Neural cell (in vitro differentiated cells): Measurements from ENCODE around the gene UHRF1.

Source experiments
- TF ChIP-seq, protein P1 (sequence below): IDR thresholded peaks from 2 replicates; pipeline ENCODE4 v1.6.1; 2012; ENCODE audit warnings: borderline replicate concordance
- TF ChIP-seq, protein P2 (sequence below): fragments of 450-650 bp; IDR thresholded peaks from 2 replicates; pipeline ENCODE4 v1.5.1; 2014; ENCODE audit warnings: antibody characterized with exemption, mild to moderate bottlenecking, moderate library complexity; ENCODE audit not compliant: poor library complexity, severe bottlenecking

DNA sequence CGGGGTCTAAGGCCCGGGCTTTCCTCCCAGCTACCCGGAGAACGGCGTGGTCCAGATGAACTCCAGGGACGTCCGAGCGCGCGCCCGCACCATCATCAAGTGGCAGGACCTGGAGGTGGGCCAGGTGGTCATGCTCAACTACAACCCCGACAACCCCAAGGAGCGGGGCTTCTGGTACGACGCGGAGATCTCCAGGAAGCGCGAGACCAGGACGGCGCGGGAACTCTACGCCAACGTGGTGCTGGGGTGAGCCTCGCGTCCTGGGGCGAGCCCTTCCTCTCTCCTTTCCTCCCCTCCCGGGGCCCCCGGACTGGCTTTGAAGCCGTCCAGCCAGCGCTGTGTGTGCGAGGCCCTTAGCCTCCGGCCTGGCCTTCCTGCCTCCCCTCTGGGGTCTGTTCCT lies 23.4 kb downstream of the UHRF1 start:
- TF ChIP-seq, protein P1, sequence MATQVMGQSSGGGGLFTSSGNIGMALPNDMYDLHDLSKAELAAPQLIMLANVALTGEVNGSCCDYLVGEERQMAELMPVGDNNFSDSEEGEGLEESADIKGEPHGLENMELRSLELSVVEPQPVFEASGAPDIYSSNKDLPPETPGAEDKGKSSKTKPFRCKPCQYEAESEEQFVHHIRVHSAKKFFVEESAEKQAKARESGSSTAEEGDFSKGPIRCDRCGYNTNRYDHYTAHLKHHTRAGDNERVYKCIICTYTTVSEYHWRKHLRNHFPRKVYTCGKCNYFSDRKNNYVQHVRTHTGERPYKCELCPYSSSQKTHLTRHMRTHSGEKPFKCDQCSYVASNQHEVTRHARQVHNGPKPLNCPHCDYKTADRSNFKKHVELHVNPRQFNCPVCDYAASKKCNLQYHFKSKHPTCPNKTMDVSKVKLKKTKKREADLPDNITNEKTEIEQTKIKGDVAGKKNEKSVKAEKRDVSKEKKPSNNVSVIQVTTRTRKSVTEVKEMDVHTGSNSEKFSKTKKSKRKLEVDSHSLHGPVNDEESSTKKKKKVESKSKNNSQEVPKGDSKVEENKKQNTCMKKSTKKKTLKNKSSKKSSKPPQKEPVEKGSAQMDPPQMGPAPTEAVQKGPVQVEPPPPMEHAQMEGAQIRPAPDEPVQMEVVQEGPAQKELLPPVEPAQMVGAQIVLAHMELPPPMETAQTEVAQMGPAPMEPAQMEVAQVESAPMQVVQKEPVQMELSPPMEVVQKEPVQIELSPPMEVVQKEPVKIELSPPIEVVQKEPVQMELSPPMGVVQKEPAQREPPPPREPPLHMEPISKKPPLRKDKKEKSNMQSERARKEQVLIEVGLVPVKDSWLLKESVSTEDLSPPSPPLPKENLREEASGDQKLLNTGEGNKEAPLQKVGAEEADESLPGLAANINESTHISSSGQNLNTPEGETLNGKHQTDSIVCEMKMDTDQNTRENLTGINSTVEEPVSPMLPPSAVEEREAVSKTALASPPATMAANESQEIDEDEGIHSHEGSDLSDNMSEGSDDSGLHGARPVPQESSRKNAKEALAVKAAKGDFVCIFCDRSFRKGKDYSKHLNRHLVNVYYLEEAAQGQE, result no peak
- TF ChIP-seq, protein P2, sequence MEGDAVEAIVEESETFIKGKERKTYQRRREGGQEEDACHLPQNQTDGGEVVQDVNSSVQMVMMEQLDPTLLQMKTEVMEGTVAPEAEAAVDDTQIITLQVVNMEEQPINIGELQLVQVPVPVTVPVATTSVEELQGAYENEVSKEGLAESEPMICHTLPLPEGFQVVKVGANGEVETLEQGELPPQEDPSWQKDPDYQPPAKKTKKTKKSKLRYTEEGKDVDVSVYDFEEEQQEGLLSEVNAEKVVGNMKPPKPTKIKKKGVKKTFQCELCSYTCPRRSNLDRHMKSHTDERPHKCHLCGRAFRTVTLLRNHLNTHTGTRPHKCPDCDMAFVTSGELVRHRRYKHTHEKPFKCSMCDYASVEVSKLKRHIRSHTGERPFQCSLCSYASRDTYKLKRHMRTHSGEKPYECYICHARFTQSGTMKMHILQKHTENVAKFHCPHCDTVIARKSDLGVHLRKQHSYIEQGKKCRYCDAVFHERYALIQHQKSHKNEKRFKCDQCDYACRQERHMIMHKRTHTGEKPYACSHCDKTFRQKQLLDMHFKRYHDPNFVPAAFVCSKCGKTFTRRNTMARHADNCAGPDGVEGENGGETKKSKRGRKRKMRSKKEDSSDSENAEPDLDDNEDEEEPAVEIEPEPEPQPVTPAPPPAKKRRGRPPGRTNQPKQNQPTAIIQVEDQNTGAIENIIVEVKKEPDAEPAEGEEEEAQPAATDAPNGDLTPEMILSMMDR, result no peak
